Measurements from ENCODE around the gene ARHGDIA. TPM values are rescaled to one million over a fixed set of nuclear protein-coding genes. Genes with fewer than 3 reads are reported as not detected.
A peak's percentile ranks its signal among the peaks of the same experiment; 100 is the strongest.

The ARHGDIA gene
- total RNA-seq, 1 donor from 2014 or later: 239 TPM

- Mint-ChIP-seq H3K9me3 (ENCODE audit: low read depth) (no peaks in the 10 kb centered on the region), H3K27me3 (no peaks in the 10 kb centered on the region), H3K36me3 (ENCODE audit: insufficient read depth) (peaks cover 12% of the 10 kb centered on the region), H3K27ac (no peak overlapping the region), H3K4me3 (ENCODE audit: low read depth) (no peak overlapping the region), H3K4me1 (ENCODE audit: low read depth) (no peaks in the 10 kb centered on the region)
- DNase-seq (ENCODE audit: low spot score, unreplicated experiment): no peak
- TF ChIP-seq, protein P1, sequence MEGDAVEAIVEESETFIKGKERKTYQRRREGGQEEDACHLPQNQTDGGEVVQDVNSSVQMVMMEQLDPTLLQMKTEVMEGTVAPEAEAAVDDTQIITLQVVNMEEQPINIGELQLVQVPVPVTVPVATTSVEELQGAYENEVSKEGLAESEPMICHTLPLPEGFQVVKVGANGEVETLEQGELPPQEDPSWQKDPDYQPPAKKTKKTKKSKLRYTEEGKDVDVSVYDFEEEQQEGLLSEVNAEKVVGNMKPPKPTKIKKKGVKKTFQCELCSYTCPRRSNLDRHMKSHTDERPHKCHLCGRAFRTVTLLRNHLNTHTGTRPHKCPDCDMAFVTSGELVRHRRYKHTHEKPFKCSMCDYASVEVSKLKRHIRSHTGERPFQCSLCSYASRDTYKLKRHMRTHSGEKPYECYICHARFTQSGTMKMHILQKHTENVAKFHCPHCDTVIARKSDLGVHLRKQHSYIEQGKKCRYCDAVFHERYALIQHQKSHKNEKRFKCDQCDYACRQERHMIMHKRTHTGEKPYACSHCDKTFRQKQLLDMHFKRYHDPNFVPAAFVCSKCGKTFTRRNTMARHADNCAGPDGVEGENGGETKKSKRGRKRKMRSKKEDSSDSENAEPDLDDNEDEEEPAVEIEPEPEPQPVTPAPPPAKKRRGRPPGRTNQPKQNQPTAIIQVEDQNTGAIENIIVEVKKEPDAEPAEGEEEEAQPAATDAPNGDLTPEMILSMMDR (IDR thresholded peaks at IDR 0.05; ENCODE audit: unreplicated experiment): no peak
Observed at GRCh38 chr17:81844887-81845286, 26.2 kb downstream of the ARHGDIA start.

- Mint-ChIP-seq H3K27me3 (no peaks in the 10 kb centered on the region), H3K4me3 (ENCODE audit: low read depth) (no peak overlapping the region), H3K27ac (peak overlapping the region; percentile 19), H3K4me1 (ENCODE audit: low read depth) (no peaks in the 10 kb centered on the region), H3K9me3 (ENCODE audit: low read depth) (no peaks in the 10 kb centered on the region), H3K36me3 (ENCODE audit: insufficient read depth) (peaks cover 12% of the 10 kb centered on the region)
- no peak for DNase-seq (ENCODE audit: low spot score, unreplicated experiment)
- TF ChIP-seq, protein P1 (IDR thresholded peaks at IDR 0.05; ENCODE audit: unreplicated experiment): no peak
Observed at GRCh38 chr17:81844327-81844851, 26.7 kb downstream of the ARHGDIA start.

DNA sequence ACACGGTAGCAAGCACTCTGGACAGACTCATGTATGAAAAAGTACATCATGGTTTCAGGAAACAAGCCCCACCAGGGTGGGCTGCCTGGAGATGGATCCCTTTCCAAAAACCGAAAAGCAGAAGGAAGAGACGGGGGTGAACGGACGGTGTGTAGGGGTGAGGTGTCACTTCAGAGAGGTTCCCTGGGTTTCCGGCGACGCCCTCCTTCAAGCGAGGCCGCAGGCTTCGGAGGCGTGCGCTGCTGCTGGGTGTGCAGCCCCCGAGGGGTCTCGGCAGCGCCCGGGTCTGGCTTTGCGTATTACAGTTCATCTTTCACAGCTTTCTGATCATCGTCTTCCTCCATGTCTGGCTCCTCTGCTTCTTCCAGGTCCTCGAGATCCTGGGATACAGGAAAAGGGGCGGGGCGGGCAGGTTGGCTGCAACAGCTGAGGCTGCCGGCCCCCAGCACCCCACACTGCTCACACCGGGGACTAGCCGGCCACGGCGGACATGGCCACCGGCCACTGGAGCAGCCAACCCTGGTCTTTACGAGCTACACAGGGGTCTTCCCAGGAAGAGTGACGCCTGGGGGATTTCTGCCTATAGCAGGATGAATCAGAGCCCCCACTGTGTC is 27.3 kb downstream of the ARHGDIA start:
- DNase-seq (ENCODE audit: low spot score, unreplicated experiment): no peak
- H3K27ac Mint-ChIP-seq: peak overlapping the region; percentile 37
- no peaks in the 10 kb centered on the region for H3K4me1 Mint-ChIP-seq (ENCODE audit: low read depth)
- TF ChIP-seq, protein P1 (IDR thresholded peaks at IDR 0.05; ENCODE audit: unreplicated experiment): no peak
- H3K9me3 Mint-ChIP-seq (ENCODE audit: low read depth): no peaks in the 10 kb centered on the region
- no peaks in the 10 kb centered on the region for H3K27me3 Mint-ChIP-seq
- peaks cover 12% of the 10 kb centered on the region for H3K36me3 Mint-ChIP-seq (ENCODE audit: insufficient read depth)
- no peak overlapping the region for H3K4me3 Mint-ChIP-seq (ENCODE audit: low read depth)

GRCh38 chr17:81842725-81843504 is 28.2 kb downstream of the ARHGDIA start:
- no peaks in the 10 kb centered on the region for H3K9me3 Mint-ChIP-seq (ENCODE audit: low read depth)
- H3K27me3 Mint-ChIP-seq: no peaks in the 10 kb centered on the region
- no peaks in the 10 kb centered on the region for H3K4me1 Mint-ChIP-seq (ENCODE audit: low read depth)
- TF ChIP-seq, protein P1 (IDR thresholded peaks at IDR 0.05; ENCODE audit: unreplicated experiment): no peak
- DNase-seq (ENCODE audit: low spot score, unreplicated experiment): no peak
- no peak overlapping the region for H3K27ac Mint-ChIP-seq
- peaks cover 12% of the 10 kb centered on the region for H3K36me3 Mint-ChIP-seq (ENCODE audit: insufficient read depth)
- no peak overlapping the region for H3K4me3 Mint-ChIP-seq (ENCODE audit: low read depth)

DNA sequence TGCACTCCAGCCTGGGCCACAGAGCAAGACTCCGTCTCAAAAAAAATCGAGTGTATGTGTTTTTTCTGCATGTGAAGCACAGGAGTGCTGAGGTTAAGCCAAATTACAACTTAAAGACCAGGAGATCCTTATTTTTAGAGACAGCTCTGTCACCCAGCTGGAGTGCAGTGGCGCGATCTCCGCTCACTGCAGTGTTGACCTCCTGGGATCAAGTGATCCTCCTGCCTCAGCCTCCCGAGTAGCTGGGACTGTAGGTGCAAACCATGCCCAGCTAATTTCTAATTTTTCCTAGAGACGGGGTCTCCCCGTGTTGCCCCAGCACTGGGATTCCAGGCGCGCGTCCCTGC is 28.8 kb downstream of the ARHGDIA start:
- no peaks in the 10 kb centered on the region for H3K27me3 Mint-ChIP-seq
- TF ChIP-seq, protein P1 (IDR thresholded peaks at IDR 0.05; ENCODE audit: unreplicated experiment): no peak
- no peak overlapping the region for H3K4me3 Mint-ChIP-seq (ENCODE audit: low read depth)
- no peaks in the 10 kb centered on the region for H3K4me1 Mint-ChIP-seq (ENCODE audit: low read depth)
- DNase-seq (ENCODE audit: low spot score, unreplicated experiment): no peak
- H3K36me3 Mint-ChIP-seq (ENCODE audit: insufficient read depth): peaks cover 12% of the 10 kb centered on the region
- H3K9me3 Mint-ChIP-seq (ENCODE audit: low read depth): no peaks in the 10 kb centered on the region
- no peak overlapping the region for H3K27ac Mint-ChIP-seq

Data from progenitor cell of endocrine pancreas (in vitro differentiated cells).